ENCODE measurements around the gene DNAH6.

The DNAH6 gene

DNA sequence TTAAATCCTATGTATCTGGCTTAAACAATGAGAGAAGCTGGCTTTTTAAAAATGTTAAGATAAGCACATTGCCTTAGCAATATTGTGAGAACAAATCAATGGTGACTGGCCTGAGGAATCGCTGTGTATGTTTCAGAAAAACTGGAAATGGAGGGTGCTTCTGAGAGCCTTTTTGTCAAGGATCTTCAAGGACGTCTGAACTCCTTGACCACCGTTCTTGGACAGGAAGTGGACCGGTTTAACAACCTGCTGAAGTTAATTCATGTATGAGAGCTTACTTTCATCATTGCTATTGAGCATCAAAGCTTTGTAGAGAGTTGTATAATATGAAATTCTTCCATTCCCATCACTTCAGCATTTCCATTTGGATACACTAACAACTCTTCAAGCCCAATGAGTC, 292.0 kb downstream of the DNAH6 start:
- no peak for DNase-seq

DNA sequence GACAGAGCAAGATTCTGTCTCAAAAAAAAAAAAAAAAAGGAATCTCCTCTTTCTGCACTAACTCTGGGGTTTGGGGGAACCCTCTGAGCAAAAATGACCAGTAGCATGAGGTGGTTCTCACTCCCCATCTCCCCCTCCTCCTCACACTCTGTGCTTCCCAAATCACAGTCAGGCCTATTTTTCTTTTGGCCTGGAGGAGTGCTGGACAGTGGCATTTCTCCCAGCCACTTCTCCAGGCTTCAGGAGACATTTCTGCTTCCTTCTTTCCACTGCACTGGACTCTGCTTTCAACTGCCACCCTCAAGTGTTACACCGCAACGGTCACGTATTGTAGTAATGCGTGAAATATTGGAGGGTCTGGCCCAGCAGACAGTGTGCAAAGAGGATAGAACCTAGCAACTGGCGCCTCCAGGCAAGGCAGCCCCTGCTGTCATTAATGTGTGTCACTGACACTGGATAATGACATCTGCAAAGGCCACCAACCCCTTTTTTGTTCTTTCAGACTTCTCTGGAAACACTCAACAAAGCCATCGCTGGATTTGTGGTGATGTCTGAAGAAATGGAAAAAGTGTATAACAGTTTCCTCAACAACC, 295.6 kb downstream of the DNAH6 start:
- DNase-seq: no peak

DNA sequence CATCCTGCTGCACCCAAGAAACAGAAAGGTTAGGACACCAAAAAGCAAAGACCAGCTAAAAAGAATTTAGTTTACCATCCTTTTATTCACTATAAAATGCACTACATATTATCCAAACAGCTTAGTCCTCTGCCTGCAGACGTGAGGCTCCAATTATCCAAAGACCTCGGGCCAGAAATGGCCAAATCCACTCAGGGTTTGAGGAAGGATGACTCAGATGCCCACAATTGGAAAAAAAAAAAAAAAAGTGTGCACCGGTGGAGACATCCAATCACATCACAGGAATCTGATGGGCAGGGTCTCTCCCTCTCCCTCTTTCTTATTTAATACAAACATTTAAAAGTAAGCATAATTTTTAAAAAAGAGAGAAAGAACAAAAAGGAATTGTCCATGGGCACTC, 298.8 kb downstream of the DNAH6 start:
- DNase-seq: no peak

DNA sequence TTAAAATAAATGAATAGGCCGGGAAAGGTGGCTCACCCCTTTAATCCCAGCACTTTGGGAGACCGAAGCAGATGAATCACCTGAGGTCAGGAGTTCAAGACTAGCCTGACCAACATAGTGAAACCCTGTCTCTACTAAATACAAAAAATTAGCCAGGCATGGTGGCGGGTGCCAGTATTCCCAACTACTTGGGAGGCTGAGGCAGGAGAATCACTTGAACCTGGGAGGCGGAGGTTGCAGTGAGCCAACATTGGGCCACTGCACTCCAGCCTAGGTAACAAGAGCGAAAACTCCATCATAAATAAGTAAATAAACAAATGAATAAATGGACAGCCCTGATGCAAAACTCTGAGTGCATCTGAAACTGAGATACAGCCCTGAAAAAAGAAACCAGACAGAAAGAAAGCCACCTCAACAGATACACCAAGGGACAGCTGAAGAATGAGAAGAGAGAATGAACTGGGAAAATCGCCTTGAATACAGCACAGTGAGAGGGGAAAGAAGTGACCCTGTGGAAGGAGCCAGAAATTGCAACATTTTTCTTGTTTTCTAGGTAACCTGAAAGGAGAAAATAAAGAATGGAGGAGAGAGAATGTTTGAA, 300.2 kb downstream of the DNAH6 start:
- no peak for DNase-seq

DNA sequence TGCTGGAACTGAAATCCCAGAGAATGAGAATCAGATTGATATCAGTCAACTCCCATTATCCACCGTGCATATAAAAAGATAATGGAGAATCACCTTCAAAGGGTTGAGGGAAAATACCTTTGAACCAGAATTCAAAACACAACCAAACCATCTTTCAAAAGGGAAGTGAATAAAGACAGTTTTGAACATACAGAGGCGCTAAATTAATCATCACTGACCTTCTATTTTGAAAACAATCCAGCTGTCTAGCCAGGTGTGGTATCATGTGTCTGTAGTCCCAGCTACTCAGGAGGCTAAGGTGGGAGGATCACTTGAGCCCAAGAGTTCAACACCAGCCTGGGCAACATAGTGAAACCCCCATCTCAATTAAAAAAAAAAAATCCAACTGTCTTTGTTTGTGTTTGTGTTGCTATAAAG, 300.9 kb downstream of the DNAH6 start:
- DNase-seq: no peak

DNA sequence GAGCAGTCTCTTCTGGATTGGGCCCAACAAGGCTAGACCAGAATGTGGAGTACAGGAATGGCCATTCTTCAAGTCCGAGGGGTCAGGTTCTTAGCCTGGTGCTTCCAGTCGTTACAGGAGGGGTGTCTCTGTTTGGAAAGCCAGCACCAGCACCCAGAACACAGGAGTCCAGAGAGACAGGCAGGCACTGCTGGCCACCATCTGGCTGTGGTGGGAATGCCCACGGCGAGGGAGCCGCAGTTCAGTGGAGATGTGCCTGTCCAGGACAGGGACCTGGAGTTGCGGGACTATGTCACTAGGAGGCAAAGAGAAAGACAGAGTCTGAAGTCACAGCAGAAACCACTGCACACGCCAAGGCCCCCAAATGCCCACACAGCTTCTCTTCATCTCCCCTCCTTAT, 305.5 kb downstream of the DNAH6 start:
- DNase-seq: no peak

DNA sequence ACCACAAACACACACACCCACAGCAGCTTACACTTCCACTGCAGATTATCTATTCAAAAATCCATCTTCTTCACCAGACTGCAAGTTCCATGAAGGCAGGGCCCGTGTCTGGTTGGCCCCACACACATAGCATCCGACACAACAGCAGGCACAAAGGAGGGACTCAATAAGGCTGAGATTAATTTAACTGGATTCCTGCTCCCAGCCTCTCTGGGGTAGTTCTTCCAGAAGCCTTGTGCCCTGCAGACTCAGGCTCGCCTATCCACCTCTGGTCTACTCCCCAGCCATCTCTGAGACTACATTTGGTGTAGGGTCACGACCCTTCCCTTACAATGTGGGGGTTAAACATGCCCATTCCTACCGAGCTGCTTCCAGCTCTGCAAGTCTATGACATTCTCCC, 306.9 kb downstream of the DNAH6 start:
- no peak for DNase-seq

DNA sequence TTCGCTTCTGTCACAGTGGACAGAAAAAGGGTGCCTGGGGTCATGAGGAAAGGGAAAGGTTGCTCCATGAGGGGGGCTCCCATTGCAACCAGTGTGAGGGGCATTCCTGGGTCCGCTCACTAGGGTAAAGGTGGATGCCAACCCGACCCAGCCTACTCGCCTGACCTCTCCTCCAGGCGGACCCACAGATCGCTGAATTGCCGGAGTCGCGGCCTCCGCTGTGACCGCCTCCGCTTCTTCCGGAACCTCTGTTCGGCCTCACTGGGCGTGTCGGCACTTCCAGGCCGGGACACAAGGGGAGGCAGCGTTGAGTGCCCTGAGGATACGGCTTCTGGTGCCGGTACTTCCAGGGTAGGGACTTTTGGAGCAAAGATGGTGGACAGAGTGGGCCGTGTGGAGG, 307.5 kb downstream of the DNAH6 start:
- no peak for DNase-seq

DNA sequence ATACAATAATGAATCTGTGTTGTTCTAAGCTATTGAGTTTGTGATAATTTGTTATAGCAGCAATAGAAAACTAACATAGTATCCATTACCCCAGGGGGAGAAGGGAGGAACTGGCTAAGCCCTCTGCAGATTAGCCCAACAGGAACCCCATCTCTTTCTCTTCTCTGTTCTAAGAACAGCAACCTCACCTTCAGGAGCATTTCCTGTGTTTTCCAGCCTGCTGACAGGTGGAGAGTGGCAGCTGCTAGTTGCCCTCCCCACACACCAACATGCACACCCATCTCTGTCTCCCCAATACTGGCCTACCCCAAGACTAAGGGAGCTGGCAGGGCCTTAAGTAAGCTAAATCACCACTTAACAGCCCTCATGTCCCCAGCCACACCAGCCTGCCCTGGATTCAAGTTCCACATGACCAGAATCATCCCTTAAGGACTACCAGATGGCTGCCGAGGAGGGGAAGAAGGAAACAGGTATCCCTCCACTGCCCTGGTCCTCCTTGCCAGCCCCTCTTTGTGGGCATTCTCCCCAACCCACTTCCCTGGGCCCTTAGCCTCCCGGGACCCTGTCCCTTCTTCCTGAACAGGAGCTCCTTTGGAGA, 311.8 kb downstream of the DNAH6 start:
- no peak for DNase-seq

DNA sequence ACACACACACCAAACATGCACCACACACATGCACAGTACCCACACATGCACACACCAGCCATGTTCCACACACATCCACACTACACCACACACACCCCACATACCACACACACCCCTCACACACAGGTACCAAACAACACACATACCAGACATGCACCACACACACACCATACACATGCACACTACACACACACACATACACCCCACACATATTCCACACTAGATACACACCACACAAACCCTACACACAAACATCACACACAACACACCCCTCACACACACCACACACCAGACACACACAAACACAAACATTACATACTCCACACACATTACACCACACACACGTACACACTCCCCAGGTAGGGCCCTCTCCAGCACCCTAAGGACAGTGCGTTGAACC, 313.4 kb downstream of the DNAH6 start:
- DNase-seq: no peak

DNA sequence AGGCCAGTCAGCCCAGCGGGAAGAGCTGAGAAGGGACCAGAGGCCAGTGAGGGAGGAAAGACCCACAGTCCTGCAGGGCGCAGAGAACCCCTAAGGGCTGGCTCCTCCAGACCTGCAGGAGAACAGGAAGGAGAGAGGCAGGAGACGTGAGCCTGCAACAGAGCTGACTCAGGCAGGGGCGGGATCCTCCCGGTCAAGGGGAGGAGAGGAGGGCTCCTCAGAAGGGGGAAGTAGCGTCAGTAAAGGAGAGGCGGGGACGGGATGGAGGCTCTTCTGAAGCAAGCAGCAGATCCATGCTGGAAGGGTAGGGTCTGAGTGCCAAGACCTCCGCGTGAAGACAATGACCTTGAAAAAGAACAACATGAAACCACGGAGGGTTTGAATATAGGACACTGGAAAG, 313.8 kb downstream of the DNAH6 start:
- no peak for DNase-seq

DNA sequence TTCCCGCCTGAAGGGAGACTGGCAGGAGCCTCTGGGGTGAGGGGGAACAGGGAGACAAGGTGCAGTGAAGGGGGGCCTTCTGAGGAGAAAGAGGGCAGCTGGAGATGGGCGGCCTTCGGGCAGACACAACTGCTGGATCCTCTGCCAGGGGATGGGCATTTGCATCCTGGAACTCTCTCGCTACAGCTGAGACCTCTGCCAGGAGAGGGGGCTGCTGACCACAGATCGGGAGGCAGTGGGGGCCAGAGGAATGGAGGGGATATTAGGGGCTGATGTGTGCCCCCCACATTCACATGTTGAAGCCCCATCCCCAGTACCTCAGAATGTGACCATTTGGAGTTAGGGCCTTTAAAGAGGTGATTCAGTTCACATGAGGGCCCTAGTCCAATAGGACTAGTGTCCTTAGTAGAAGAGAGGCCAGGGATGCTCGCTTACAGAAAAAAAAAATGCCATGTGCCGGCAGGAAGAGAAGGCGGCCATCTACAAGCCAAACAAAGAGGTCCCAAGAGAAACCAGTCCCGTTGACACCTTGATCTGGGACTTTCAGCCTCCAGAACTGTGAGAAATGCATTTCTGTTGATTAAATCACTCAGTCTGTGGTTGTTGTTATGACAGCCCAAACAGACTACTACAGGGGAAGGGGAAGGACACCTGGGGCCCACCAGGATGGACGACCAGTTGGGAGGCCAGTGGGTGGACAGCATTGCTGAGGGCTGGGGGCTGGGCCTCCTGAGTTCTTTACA, 314.6 kb downstream of the DNAH6 start:
- DNase-seq: no peak

DNA sequence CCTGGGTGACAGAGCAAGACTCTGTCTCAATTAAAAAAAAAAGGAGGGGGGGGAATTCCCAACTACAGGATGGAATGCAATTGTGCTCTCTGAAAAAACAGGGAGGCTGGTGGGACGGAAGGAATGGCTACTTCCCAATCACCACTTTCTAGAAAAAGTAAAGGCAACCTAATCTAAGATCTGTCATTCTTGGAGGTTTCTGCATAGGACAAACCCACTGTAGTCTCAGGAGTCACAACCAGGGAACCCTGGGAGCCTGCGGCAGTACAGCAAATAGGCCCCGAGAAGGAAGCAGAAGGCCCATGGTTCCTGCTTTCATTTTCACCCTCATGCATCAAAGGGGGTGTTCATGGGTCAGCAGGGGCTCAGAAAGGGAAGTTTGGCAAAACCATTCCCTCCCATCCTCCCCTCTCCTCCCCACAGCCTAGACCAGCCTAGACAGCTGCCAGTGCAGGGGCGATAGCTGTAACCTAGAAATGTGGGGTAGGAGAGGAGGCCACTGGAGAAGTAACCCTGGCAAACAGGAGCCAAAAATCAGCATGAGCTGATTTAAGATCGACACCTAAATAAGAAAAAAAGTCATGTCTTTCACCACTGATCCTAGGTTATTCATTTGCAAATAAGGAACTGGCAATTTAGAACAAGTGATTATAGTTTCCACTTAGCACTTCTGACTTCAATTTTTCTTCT, 316.6 kb downstream of the DNAH6 start:
- no peak for DNase-seq

DNA sequence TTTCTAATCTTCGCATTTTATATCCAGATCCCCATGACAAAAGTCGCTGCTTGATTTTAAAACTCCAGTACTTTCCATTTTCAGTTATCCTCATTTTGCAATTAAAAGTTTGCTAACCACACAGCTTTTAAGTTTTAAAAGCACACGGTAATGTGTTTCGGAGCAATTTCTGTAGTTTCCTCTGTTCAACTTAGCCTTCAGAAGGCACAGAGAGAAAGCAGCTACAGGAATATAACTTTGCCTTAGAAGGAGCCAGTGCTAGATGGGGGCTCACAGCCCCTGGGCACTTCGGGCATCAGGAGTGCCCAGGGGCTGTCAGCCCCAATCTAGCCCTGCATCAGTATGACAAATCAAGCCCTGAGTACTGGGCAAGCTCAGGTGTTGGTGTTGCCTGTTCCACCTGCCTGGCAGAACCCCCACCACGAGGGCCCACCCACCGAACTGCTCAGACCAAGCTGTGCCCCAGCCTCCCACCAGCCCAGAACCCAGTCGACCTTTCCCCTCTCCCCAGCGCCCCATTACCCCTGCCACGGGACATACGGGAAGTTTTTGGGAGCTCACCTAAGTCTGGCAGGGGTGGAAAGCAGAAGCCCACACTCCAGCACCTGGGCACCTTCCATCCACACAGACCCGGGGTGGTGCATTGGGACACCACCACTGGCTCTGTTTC, 317.3 kb downstream of the DNAH6 start:
- no peak for DNase-seq

DNA sequence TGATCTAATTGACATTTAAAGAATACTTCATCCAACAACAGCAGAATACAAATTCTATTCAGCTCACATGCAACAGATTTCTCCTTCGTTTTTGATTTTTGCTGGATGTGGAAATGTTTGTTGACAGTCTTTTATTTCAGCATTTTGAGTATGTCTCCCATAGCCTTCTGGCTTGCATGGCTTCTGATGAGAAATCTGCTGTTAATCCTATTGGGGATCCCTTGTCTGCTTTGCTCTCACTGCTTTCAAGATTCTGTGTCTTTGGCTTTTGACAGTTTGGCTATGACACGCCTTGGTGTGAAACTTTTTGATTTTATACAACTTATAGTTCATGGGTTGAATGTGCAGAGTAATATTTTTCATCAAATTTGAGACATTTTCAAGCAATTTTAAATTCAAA, 319.9 kb downstream of the DNAH6 start:
- no peak for DNase-seq

DNA sequence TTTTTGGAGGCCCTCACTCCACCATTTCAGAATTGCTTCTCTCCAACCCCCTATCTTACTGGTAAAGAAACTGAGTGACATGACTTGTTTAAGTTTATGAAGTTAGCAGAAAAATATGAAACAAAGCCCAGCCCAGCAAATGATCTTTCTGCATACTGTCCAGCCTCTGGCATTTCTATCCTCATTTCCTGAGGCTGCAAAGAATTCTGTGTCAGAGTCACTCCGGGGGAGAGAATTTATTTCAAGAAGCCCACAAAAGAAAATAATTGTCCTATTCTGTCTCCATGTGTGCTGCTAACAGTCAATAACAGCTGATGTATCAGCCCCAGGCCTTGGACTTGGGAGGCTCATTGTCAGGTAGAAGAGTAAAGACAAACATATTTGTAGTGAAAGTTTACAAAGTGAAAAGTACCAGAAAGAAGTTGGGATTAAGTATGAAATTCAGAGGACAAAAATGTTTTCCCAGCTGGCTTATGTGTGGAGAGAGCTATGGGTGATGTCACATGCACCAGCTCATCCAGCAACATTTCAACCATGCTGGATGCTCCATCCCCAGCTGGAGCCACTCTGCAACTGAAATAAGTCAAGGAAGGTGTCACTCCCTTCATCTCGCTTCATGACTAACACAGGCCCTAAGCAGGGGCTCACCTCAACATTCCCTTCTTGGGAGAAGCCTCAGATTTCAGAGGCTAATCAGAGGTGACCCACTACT, 322.3 kb downstream of the DNAH6 start:
- no peak for DNase-seq

DNA sequence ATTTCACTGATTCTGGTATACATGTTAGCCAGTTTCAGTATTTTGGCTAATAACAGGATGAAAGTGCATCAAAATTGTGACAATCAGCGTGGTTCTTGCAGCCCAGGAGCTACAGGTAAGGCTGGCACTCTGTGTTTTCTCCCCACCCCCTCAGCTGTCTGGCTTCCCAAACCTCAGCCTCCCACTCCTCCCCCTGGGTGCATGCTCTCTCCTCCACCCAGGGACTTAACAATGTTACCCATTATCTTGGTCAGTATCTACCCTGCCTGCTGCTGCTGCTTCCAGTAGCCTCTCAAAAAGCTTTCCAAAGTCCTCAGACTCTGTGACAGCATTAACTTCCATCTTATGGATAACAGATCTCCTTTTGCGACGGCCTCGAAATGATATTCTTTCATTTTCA, 323.6 kb downstream of the DNAH6 start:
- DNase-seq: no peak

DNA sequence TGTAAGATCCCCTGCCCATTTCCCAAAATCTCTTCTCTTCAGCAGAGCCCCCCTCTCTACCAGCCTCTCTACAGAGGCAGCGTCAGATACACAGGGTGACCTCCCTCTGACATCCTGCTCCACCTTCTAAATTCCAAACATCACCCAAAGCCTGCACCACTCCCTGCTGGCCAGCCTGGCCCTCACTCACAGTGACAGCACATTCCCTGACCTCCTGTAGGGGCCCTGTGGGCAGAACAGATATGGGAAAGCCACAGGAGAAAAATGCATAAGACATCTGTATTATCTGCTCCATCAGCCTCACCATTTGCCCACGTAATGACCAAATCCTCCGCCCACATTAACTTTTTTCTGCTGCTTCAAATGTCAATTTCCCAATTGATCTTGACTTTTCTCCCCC, 324.0 kb downstream of the DNAH6 start:
- no peak for DNase-seq

DNA sequence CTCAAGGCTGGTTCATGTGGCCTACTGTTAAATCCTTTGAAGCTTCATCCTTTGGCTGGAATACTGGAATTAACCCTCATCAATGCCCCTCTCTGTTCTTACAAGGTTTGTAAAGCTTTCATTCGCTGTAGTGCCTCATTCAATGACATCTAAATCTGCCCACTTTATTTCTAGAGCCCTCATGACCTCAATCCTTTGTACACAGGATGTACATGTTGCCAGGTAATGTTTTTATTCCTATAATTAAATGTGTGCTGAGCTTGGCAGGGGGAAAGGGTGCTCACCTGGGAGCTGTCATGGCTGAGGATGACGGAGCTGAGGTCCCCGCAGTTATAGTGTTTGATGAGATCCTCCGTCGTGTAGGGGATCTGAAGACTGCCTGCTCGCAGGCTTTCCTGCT, 325.3 kb downstream of the DNAH6 start:
- DNase-seq: no peak

DNA sequence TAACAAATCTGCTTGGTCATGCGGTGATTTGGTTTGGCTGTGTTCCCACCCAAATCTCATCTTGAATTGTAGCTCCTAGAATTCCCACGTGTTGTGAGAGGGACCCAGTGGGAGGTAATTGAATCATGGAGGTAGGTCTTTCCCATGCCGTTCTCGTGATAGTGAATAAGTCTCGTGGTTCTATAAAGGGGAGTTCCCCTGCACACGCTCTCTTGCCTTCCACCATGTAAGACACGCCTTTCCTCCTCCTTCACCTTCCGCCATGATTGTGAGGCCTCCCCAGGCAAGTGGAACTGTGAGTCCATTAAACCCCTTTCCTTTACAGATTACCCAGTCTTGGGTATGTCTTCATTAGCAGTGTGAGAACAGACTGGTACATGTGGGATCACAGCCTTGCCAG, 327.8 kb downstream of the DNAH6 start:
- no peak for DNase-seq

DNA sequence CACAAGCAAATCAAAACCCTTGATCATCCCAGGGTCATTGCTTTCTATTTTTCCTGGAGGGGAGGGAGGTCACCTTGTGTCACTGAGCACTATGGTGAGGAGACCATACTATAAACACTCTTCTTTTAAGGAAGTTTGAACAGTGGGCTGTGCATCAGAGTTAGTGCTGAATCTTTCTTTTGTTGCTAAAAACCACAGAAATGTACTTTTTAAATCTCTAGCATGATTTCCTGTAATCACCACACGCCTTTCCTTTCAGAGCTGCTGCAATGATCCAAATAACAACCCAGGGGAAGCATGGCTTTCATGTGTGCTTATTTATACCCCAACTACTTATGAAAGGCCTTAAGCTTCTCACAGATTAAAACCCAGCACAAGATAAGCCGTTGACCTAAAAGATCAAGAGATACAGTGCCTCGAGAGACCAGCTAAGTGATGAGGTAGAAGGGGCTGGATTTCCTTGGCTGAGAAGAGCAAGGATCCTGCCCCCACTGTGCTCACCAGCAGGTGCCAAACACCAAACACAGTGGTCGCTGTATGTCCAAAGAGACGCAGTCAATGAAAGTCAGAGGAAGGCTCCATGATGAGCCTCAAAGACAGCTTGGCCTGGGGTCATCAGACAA, 329.9 kb downstream of the DNAH6 start:
- no peak for DNase-seq

DNA sequence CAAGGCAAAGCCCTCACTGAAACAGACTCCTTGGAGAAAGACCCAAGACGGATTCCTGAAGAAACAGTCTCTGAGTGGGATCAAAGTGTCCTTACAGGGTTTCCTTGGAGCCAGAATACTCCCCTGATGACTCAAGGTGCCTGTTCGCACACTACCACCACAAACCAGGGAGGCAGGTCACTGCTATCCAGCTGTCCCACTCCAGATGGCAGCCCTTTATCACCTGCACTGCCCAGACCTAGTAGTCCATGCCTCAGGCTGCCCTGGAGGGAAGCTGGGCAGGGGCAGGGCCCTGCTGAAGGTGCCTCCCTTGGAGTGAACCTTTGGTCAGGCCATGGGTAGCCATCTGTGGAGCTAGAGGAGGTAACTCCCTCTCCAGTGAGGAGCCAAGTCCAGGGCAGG, 330.4 kb downstream of the DNAH6 start:
- no peak for DNase-seq
